Glomerular visceral epithelial cell (primary cell): ENCODE results near the gene KMT2D.

Source experiments
- DNase-seq: peaks from one replicate; pipeline ENCODE4 v3.0.0-alpha.2; 2016; ENCODE audit errors: extremely low spot score

KMT2D gene

DNA sequence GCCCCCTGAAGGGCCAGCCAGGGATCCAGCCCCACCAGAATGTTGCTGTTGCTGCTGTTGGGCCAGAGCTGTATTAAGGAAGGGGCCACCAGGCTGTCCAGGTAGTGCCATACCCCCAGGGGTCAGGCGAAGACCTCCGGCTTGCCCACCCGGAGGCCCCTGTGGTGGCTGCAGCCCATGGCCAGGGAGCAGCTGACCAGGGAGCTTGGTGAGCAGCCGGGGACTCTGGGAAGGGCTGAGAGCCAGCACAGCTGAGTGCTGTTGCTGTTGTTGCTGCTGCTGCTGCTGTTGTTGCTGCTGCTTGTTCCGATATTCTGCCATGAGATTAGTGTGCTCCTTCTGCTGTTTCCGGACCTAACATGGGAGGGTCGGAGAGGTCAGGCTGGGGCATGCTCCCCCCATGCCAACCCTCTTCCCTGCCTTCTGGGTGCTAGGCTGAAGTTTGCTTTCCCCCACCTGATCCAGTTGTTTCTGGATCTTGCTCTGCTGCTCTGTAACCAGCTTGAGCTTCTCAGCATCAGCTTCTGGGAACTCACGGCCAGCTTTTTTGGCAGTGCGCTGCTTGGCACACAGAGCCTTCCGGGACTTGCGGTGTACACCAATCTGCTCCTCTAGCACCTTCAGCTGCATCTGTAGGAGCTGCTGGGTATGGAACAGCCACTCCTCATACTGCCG, 26.8 kb downstream of the KMT2D start:
- DNase-seq = no peak

DNA sequence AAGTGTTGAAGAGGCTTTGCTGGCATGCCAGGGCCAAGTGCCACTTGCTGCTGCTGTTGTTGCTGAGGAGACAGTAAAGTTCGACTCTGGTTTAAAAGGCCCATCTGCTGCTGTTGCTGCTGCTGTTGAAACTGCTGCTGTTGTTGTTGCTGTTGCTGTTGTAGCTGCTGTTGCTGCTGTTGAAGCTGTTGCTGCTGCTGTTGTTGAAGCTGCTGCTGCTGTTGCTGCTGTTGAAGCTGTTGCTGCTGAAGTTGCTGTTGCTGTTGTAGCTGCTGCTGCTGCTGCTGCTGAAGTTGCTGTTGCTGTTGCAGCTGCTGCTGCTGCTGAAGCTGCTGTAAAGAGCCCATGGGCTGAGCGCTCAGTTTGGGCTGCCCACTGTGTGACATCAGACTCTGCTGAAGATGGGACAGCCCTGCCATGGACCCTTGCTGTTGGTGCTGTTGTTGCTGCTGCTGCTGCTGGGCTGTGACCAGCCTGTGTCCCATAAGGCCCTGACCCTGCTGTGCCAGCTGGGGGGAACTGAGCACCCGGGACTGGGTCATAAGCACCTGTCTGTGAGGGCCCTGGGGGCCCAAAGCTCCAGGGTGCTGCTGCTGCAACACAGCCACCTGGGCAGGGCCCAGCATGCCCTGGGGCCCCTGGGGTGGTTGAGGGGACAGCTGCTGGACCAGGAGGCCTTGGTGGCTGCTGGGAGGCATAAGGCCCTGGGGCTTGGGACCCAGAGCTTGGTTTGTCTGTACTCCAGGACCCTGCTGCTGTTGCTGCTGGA, 27.7 kb downstream of the KMT2D start:
- no peak for DNase-seq

DNA sequence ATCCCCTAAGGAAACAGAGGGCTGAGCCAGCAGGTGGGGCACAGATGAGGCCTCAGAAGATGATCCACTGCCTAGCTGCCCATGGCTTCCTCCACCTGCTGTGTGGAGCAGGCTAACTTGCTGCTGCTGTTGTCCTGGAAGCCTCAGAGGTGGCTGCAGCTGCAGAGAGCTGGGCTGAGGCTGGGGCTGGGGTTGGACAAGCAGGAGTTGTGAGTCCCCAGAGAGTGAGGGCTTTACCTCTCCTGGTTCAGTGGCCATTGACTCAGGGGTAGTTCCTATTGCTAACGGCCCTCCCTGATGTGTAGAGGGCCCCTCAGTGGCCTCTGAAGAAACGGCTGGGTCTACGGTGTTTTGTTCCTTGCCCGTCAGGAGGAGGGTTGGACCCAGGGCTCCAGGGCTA, 28.3 kb downstream of the KMT2D start:
- no peak for DNase-seq

DNA sequence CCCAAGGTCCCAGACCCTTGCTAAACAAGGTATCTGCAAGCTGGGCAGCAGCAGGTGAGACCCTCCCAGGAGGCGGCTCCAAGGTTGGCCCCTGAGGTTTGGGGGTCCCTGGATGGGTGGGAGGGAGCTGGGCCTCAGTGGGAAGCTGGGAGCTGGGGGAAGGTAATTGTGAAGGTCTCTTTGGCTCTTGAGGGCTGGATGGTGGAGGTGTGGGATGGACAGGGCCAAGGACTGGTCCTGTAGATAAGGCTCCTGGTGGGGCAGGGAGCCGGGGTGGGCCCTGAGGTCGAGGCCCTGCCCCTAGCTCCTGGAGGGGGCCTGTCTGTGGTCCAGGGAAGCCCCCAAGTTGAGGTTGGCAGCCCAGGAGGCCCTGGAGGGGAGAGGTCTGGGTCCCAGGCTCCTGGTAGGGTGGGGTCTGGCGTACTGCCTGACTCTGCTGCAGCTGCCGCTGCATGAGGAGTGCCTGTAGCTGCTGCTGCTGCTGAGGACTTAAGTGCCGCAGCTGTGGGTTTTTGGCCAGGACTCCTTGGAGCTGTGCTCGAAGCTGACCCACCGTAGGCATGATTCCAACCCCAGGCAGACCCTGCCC, 28.9 kb downstream of the KMT2D start:
- DNase-seq = no peak

DNA sequence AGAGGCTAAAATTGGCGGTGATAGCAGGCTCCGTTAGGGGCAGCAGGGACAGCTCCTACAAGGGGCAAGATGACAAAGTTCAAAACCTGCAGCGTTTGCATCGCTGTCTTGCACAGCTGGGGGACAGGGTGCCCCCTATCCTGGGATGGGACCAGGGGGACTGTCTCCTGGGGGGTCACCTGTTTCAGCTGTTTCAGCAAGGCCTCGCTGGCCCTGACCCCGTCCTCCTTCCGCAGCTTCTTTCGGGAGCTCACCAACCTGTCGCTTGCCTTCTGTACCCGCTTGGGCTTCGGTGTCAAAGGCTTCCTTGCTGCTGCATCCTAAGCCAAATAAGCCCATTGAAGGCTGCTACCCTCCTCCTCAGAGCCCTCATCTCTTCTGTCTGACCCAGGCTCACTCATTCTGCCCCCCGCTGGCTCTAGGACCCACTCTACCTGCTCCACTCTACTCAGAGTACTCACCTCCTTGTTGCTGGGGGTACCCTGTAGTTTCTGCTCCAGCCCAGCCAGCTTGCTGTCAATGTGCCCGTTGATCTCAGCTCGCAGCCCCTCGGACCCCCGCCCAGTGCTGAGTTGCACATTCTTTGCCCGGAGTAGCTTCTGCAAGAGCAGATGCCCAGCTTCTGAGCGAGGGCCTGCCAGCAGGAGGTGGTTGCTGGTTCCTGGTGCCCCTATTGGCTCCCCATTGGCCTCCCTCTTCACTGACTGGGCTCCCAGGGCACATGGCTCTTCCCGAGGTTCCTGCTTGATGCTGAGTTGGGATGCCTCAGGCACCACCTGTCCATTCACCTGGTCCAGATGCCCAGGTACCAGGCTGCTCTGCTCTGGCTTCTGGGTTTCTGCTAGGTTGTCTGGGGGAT, 29.7 kb downstream of the KMT2D start:
- no peak for DNase-seq

DNA sequence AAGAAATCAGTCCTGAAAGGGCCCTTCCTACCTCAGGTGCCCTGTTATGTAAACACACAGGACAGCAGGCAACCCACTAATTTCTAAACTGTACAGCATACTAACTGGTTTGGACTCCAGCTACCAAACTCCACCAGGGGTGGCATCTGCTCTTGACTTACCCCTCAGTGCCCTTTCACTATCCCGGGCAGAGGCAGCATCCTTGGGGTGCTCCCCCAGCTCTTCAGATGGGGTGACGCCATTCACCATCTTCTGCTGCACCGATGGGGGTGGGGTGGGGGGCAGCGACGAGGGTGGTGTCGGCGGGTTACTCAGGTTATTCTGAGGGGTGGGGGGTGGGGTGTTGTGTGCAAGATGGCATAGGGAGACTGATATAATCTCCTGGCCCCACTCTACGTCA, 30.5 kb downstream of the KMT2D start:
- no peak for DNase-seq

DNA sequence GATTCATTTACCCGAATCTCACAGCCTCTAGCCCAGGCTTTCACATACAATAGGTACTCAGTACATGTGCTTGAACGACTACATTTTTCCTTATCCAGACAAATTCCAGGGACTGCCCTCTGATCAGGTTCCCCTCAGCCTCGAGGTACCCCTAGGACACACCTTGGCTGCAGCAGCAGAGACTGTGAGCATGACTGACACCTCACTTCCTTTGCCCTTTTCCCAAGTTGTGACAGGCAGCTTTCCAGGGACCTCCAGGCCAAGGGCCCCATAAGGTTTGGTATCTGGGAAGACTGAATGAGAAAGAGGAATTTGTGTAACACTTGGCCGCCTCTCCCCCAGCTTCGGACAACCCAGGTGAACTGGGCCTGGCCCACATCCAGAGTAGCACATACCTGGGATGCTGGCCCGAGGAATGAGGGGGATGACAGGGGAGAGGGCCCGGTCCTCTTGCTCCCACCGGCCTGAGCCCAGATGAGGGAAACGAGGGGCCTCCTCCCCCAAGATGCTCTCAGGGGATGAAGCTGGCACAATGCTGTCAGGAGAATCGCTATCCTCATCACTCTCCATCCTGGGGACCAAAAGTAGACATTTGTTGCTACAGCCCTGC, 31.8 kb downstream of the KMT2D start:
- DNase-seq = no peak

DNA sequence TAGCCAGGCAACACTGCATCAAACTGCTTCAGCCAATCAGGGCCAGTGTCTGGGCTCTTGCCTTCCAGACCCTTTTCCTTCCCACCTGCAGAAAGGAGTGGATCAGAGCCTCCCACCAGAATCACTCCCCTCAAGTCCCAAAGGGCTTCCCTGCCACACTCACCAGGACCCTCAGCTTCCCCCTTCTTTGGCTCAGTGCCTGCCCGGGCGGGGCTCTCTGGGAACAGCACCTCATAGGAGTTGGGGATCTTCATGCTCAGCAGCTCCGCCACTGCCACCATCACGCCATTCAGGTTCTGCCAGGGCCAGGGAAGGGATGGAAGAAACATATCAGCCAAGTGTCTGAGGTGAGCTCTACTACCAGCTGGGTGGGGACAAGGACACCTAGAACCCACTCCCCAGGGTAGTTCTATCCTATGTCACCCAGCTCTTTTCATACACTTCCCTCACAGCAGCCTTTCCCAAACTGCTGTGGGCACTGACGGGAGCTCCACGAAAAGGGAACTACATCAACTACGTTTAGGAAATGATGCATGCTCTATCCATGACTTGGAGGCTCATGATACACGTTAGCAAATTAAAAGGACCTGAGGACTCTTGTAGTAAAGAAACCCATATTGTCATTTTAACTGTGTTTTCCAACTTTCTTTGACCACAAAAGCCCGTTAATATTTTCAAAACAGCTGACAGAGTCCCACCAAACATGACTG, 32.6 kb downstream of the KMT2D start:
- DNase-seq = no peak

DNA sequence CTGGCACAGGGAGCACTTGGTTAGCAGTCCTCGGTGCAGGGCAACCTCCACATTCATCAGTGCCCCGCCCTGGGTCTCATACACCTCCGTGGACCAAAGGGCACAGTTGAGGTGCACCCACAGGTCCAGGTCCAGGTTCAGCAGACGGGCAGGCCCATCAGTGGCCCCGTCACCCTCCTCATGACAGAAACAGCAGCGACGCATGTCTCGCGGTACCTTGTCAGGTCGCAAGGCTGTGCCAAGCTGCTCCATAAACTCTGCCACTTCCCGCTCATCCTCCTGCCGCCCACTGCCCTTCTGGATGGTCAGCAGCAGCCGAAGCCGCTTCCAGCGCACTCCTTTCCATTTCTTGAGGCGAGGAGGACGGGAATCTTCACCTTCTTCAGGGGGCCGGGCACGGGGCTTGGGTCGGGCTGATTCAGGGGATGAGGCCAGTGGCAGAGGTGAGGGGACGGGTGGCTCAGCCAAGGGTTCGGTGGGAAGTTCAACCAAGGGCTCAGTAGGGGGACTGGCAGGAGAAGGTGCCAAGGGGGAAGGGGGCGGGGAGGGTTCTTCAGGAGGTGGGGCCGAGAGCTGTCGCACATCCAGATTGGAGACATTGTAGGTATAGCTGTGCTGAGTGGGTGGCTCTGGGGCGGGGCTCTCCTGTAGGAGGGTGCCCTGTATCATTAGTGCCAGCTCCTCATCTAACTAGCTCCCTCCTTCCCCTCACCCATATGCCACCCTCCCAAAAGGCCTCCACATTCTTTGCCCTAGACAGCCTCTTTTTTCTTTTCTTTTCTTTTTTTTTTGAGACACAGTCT, 33.7 kb downstream of the KMT2D start:
- no peak for DNase-seq

DNA sequence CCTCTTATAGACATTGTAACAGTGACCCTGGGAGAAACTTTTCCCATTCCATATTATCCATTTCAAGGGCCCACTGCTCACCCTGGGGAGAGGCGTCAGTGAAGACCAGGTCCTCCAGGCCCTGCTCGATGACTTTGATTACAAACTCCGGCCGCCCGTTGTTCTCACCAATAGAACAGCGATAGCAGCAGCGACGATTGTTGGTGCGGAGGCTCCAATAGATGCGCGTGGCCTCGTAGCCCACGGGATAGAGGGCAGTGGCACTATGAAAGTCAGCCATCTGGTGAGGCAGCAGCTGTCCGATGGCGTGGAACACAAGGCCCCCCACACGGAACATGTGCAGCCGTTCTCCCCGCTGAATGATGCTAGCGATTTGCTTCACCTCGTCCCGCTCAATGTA, 34.5 kb downstream of the KMT2D start:
- DNase-seq = no peak

DNA sequence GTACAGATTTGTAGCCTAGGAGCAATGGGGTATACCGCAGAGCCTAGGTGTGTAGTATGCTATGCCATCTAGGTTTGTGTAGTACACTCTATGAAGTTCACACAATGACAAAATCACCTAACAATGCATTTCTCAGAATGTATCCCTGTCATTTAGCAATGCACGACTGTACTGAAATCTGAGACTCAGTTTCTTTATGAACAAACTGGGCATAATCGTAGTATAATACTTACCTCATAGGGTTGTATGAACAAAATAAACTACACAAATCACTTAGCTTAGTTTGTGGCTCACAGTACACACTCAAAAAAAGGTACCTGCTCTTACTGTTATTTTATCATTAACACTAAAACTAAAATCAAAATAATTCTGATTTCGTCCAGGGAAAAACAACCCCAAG, 35.1 kb downstream of the KMT2D start:
- no peak for DNase-seq

DNA sequence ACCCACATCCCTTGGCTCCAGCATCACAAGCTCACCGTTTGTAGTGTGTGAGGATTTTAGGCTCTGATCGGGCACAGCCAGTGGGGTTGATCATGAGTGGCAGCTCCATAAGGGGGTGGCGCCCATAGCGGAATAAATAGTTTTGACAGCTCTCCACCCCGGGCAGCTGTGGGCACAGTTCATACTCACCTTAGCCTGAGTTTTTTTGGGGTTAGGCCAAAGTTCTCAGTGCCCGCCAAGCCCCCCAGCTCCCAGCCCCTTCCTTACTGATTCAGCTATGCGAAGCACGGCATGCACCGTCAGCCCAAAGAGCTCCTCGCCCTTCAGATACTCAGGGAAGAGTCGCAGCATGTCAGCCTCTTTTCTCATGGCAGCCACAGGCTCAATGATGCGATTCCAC, 36.1 kb downstream of the KMT2D start:
- no peak for DNase-seq

DNA sequence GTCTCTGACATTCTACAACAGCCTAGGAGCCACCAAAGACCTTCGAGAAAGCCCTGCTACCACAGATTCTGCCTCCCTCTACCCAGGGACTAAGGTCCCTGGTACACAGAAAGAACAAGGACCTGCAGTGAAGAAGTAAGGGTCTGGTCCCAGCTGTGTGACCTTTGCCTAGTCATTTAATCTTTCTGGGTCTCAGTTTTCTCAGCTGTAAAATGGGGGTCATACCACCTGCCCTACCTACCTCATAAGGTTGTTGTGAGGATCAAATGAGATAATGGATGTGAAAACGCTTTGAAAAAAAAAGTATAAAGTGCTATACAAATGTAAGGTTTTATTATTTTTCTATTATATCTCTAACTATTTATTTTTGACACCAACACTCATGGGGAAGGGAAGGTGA, 36.8 kb downstream of the KMT2D start:
- no peak for DNase-seq

DNA sequence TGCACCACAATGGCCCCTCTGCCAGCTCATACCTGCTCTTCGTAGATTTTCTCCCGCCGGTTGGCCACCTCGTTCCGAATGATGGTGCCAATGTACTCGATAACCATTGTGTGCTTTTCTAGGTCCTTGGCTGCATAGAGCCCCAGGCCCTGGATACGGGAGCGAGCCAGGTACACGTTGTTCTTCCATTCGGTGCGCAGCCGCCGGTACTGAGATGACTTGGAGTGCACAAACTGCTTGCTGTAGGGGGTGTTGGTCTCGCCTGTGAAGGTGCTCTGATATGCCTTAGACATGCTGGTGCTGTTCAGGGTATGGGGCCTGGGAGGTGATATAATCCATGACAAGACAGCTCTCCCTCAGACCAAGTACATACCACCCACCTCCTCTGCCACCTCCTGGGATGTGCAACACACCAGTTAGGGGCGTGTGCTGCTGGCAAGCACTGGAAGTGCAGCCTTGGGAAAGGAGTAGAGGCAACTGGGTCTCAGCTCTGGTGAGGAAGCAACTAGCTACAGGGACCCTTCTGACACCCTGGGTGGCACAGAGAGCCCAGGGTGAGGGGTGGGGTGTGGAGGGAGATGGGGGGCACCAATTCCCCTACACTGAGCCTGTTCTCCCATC, 37.9 kb downstream of the KMT2D start:
- DNase-seq = no peak

DNA sequence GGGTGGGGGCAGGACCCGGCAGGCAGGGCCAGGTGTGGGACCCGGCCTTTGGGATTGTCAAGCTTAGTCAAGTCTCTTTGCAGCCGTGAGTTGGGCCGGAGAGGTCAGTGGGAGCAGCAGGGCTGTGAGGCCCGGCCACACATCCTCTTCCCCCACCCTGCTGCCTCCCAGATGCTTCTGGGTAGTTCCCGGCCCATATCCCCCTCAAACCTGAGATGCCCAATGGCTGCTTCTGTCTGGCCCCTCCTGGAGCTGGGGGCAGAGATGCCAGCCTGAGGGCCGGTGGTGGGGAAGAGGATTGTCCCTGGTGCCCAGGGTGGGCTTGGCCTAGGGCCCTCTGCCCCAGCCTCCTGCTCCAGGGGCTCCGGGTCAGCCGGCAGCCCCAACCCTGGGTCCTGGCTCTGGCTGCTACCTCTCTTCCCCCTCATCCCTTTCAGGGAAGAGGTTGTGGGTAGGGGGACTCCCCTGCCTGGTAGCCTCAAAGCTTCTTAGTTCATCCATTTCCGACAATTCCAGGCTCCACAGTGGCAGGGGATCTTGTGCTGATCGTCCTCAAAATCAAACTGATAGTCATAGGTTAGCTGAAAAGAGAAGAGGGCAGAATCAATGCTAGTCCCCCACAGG, 39.2 kb downstream of the KMT2D start:
- no peak for DNase-seq

DNA sequence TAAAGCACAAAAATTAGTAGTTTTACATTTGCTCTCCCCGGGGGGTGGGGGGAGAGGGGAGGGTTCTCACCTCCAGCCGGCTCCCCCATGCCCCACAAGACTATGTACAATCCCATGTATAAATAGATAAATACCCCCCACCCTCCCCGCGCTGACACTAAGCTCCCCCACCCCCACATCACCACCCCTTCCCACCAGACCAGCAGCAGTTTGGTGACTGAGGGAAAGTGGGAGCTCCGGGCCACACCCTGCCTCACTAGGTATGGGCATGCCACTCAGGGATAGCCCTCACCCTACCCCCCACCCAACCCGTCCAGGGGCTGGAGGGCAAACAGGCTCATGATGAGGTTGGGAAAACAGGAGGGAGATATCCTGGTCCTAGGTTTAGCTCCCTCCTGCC, 40.2 kb downstream of the KMT2D start:
- no peak for DNase-seq

DNA sequence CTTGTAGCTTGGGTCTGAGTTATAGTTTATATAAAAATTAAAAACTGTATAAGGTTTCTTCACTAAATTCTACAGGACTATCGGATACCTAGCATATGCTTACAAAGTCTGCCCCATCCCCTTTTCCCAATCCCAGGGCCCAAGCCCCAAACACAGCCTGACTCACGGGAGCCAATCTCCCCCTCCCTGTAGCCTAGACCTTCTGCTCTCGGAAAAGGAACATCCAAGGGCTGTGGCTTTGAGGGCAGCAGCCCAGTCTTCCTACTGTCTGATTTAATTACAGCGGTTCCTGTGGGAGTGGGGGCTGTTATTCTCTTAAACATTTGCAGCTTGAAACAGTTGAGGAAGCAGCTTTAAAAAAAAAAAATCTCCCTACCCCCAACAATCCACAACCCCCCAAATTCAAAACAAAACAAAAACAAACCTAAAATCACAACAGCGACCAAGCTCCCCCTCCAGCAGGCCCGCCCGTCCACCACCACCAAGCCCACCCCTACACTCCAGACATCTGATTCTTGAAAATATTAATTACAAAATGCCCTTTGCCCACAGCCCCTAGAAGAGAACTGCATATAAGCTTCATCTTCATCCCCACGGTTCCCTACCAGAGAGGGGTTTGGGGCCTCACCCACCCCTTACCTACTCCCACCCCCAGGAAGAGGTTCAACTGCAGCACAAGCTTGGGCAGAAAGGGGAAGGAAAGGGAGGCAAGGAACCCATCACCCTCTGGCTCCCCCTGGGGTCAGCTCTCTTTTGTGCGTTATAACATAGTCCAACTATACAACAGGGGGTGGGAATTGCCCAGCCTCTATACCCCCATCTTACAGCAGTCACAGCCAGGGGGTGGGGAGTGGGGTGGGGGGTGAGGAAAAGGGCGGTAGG, 40.9 kb downstream of the KMT2D start:
- DNase-seq = peak; percentile 34

DNA sequence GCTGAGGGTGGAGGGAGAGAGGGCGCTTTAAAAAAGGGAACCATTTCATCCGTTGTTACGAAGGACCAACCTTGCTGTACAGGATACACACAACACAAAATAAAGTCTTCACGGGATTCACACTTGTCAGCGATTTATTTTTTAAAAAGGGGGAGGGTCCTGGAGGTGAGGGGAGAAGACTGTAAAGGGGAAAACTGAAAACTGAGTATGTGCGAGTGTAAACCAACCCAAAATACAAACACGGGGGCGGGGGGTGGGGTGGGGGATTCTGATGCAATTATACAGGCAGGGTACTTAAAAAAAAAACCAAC, 41.5 kb downstream of the KMT2D start:
- no peak for DNase-seq
